GM10266 (cell line): ENCODE data around the gene IRF9.

Experiments used
- DNase-seq: peaks from one replicate; pipeline ENCODE4 v3.0.0; 2012; ENCODE audit errors: extremely low spot score
- TF ChIP-seq, protein P1 (sequence below): IDR thresholded peaks from 2 replicates; pipeline ENCODE4 v1.5.1; 2012; ENCODE audit warnings: mild to moderate bottlenecking, low read depth; ENCODE audit not compliant: control insufficient read depth, insufficient read depth; ENCODE audit errors: missing control alignments

The IRF9 gene

GRCh38 chr14:24160850-24161804, at the start of gene IRF9:
IRF9 (plus strand) TSS chr14:24161265; CDS start chr14:24162145, 880 bp downstream.
- TF ChIP-seq, protein P1, sequence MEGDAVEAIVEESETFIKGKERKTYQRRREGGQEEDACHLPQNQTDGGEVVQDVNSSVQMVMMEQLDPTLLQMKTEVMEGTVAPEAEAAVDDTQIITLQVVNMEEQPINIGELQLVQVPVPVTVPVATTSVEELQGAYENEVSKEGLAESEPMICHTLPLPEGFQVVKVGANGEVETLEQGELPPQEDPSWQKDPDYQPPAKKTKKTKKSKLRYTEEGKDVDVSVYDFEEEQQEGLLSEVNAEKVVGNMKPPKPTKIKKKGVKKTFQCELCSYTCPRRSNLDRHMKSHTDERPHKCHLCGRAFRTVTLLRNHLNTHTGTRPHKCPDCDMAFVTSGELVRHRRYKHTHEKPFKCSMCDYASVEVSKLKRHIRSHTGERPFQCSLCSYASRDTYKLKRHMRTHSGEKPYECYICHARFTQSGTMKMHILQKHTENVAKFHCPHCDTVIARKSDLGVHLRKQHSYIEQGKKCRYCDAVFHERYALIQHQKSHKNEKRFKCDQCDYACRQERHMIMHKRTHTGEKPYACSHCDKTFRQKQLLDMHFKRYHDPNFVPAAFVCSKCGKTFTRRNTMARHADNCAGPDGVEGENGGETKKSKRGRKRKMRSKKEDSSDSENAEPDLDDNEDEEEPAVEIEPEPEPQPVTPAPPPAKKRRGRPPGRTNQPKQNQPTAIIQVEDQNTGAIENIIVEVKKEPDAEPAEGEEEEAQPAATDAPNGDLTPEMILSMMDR = peak; percentile 97
- DNase-seq = peak; percentile 94

DNA sequence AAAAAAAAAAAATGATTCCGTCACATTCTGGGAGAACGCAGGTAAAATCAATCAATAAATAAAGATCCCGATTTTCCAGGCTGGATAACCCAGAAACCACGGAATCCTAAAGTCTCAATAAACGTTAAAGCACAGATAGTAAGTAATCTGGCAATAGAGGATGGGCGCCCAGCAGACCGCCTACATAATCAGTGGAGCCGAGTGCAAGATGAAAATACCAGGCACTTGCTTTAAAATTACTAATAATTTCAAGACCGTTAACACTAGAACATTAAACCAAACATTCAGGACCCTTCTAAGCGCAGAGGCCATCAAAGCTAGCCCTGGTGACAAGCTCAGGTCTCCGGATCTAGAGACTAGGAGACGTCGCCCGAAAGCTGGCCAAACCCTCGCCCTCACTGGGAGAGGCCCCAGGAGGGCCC, 47.7 kb upstream of the IRF9 start:
- DNase-seq = no peak
- TF ChIP-seq, protein P1 = no peak

- peak; percentile 76 for DNase-seq
- TF ChIP-seq, protein P1 = no peak
Measured at GRCh38 chr14:24113801-24114531, 47.1 kb upstream of the IRF9 start.

- DNase-seq = peak; percentile 97
- TF ChIP-seq, protein P1 = no peak
Measured at GRCh38 chr14:24114532-24115421, 46.3 kb upstream of the IRF9 start, which contains the start of the genes DCAF11 and NRL. DCAF11 (plus strand) TSS chr14:24114777; CDS start chr14:24115595, 818 bp downstream. NRL (minus strand) TSS chr14:24114949; CDS start chr14:24082848, 32,101 bp downstream.

DNA sequence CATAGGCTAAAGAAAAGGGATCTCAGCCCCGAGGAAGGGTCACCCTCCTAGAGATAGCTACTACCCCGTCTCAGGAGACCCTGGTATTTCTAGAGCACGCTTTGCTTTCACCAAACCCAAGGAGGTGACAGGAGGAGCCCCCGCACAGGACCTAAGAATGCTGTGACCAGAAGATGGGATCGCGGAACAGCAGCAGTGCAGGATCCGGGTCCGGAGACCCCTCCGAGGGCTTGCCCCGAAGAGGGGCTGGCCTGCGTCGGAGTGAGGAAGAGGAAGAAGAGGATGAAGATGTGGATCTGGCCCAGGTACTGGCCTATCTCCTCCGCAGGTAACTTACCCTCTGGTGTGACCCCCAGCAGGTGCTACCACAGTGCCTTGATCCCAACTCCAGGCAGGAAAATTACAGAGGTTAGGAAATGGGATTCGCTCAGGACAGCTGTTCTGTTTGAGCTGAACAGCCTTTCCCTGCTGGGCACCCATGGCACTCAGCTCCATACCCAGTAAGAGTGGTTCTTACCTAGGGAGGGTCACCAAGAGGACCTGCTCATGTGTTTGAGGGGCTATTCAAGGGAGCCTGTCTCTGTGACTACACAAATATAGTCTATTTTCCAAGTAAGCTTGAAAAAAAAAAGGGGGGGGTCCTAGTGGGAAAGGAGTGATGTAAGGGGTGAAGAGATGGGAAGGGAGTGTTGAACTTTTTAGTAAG, 45.5 kb upstream of the IRF9 start:
- TF ChIP-seq, protein P1 = no peak
- DNase-seq = no peak

DNA sequence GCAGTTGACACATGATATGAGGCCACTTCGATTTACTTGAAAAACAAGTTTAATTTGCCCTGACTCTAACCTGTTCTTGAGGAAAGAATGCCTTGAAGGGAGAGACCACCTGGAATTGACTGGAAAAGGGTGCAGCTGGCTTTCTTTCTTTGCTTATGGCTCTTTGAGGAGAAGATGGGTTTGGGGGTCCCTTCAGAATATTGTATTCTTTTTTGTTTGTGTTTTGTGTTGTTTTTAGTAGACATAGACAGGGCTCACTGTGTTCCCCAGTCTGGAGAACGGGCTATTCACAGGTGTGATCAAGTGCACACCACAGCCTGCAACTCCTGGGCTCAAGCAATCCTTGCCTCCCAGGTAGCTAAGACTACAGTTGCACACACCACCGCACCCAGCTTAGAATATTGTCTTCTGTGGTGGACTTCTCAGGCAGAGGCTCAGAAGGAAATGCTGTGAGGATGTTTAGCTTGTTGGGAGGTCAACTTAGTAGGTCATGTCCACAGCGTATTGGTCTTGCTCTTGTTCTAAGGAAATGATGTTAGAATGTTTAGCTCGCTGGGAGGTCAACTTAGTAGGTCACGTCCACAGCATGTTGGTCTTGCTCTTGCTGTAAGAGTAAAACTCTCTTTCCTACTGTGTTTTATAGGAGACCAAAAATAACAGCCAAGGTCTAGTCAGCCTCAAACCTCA, 44.8 kb upstream of the IRF9 start:
- DNase-seq = no peak
- TF ChIP-seq, protein P1 = no peak
